Measurements from ENCODE around the gene RB1.

DNA sequence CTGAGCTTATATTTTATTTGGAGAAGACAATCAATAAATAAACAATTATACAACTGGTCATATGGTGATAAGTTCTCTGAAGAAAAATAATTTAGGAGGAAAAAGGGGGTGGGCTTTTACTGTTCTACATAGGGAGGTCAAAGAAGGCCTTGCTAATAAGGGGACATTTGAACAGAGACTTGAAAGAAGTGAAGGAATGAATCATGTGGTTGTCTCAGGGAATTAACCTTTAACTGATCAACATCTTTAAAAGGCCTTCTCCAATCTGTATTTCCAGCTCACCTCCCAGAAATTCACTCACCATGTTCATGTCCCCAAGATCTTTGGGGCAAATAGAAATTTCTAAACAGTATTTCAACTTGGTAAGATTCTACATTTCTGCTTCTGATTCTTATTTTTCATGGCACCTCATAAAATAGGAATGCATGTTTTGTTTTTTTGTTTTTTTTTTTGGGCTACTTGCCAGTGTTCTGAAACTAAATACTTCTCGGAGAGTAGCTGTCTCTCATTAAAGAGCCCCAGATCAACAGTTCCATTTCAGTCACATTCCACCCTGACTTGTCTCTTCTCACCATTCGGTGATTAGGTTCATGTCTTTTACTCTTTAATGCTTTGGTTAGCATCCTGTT, 128.6 kb downstream of the RB1 start:
- TF ChIP-seq CTCF (IDR thresholded peaks at IDR 0.05) (no peak), EZH2 (IDR thresholded peaks at IDR 0.05; ENCODE audit: borderline replicate concordance, insufficient read depth, low read depth, low read length, poor library complexity, severe bottlenecking) (no peak)

All from B cell (primary cell).